ENCODE data around the gene KCTD3. TPM values are rescaled to one million over a fixed set of nuclear protein-coding genes. Genes with fewer than 3 reads are reported as not detected.

The KCTD3 gene
- total and polyA plus RNA-seq, 11 donors, result 11.1 to 22.5 (median 15.4) TPM

DNA sequence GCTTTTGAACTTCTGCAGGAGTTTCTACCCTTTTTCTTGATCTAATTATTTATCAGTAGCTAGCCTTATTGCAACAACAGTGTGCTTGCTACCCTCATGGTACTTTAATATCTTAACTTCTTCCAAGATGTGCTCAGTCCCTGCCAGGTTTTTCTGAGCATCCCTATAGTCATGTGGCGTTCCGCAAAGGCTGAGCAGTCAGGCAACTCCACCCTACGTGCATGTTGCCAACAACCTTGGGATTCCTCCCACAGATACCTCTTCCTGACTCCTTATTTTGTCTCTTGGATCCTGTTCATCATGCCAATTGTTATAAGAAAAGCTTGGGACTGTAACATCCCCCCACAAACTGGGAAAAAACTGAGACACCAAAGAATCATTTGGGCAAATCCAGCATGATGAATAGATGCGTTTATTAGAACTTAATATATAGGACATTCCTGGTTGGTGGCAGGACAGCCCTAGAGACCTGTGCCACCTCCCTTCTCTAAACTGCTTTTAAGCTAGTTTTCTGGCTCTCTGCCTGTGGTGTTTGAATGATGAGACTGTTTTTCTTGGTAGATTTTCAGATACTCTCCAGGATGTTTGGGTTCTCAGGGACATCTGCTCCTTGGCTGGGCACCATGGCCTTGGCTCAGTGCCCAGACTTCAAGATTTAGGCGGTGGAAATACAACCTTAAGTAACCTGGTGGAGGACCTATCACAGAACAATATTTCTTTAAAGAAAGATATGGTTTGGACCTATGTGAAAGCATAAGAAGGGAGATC lies 27.1 kb upstream of the KCTD3 start:
- no peak overlapping the region for H3K27ac ChIP-seq
- no peaks in the 10 kb centered on the region for H3K36me3 ChIP-seq
- no peak overlapping the region for H3K4me3 ChIP-seq
- 39 to 52% (median 46%) methylated on average over 5 of the region's 5 CpGs for WGBS, 4 donors
- H3K27me3 ChIP-seq, result no peaks in the 10 kb centered on the region
- no peak for DNase-seq
- peaks cover 0 to 17% (median 5%) of the 10 kb centered on the region in 12 donors for H3K9me3 ChIP-seq
- peaks cover 0 to 4% (median 0%) of the 10 kb centered on the region in 12 donors for H3K4me1 ChIP-seq
- TF ChIP-seq POLR2A (IDR thresholded peaks at IDR 0.05), result no peak
- TF ChIP-seq, protein P1, sequence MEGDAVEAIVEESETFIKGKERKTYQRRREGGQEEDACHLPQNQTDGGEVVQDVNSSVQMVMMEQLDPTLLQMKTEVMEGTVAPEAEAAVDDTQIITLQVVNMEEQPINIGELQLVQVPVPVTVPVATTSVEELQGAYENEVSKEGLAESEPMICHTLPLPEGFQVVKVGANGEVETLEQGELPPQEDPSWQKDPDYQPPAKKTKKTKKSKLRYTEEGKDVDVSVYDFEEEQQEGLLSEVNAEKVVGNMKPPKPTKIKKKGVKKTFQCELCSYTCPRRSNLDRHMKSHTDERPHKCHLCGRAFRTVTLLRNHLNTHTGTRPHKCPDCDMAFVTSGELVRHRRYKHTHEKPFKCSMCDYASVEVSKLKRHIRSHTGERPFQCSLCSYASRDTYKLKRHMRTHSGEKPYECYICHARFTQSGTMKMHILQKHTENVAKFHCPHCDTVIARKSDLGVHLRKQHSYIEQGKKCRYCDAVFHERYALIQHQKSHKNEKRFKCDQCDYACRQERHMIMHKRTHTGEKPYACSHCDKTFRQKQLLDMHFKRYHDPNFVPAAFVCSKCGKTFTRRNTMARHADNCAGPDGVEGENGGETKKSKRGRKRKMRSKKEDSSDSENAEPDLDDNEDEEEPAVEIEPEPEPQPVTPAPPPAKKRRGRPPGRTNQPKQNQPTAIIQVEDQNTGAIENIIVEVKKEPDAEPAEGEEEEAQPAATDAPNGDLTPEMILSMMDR (IDR thresholded peaks at IDR 0.05), result no peak
- ATAC-seq, result peak in 1 of 4 donors; percentile 29
- intact Hi-C loops (cut with DNase I), result no loop called here

DNA sequence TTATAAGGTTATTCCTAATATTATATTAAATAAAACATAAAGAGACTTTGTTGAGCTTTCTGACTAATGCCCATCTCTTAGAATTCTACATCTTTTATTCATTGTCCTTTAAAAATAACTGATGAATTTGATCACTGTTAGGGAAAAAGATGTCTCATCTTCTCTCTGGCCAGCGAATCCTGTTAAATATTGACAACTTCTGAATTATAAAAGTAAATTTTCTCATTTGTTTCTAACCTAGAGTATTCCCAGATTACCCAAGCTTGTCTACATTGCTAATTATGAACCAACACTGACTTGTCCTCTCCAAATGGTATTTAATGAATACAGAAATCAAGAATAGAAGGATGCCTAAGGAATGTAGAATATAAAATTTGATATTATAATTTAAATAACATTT lies 24.8 kb upstream of the KCTD3 start:
- Histone ChIP-seq H3K4me3 (no peak overlapping the region), H3K9me3 (peaks cover 0 to 17% (median 5%) of the 10 kb centered on the region in 12 donors), H3K27ac (no peak overlapping the region), H3K4me1 (peaks cover 0 to 4% (median 0%) of the 10 kb centered on the region in 12 donors), H3K27me3 (no peaks in the 10 kb centered on the region), H3K36me3 (no peaks in the 10 kb centered on the region)
- ATAC-seq, result no peak
- 69 to 76% (median 73%) methylated on average over 1 of the region's 1 CpG for WGBS, 4 donors
- no peak for DNase-seq
- intact Hi-C loops (cut with DNase I), result no loop called here
- TF ChIP-seq POLR2A (IDR thresholded peaks at IDR 0.05), result no peak
- TF ChIP-seq, protein P1 (IDR thresholded peaks at IDR 0.05), result no peak

DNA sequence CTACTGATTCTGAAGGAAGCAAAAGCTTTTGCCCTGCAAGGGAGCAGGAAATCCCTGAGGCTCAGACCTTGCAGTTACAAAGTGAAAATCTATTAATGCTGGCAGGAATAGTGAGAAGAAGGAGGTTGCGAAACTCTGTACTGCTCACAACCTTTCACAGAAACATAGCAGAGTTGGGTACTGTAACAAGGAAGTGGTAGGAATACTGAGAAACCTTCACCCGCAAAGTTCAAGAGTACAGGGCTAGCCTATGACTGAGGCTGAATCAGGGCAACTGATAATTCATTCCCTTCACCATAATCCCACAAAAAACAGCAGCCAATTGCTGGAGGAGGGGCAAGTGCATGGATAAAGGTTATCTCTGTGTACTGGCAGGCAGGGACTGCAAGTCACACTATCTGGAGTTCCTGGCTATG lies 23.9 kb upstream of the KCTD3 start:
- peaks cover 0 to 4% (median 0%) of the 10 kb centered on the region in 12 donors for H3K4me1 ChIP-seq
- no peaks in the 10 kb centered on the region for H3K27me3 ChIP-seq
- intact Hi-C loops (cut with DNase I), result no loop called here
- DNase-seq (no peak), ATAC-seq (peak in 1 of 4 donors; percentile 29)
- TF ChIP-seq, protein P1 (IDR thresholded peaks at IDR 0.05), result no peak
- TF ChIP-seq POLR2A (IDR thresholded peaks at IDR 0.05), result no peak
- 72 to 79% (median 74%) methylated on average over 2 of the region's 2 CpGs for WGBS, 4 donors
- no peak overlapping the region for H3K4me3 ChIP-seq
- peak overlapping the region in 1 of 12 donors; percentile 35 for H3K27ac ChIP-seq
- no peaks in the 10 kb centered on the region for H3K36me3 ChIP-seq
- peaks cover 0 to 17% (median 5%) of the 10 kb centered on the region in 12 donors for H3K9me3 ChIP-seq

GRCh38 chr1:215543806-215544205 lies 23.3 kb upstream of the KCTD3 start:
- Histone ChIP-seq H3K27me3 (no peaks in the 10 kb centered on the region), H3K27ac (no peak overlapping the region), H3K4me3 (no peak overlapping the region), H3K9me3 (peaks cover 0 to 17% (median 5%) of the 10 kb centered on the region in 12 donors), H3K36me3 (no peaks in the 10 kb centered on the region), H3K4me1 (peaks cover 0 to 4% (median 0%) of the 10 kb centered on the region in 12 donors)
- ATAC-seq (no peak), DNase-seq (no peak)
- TF ChIP-seq, protein P1 (IDR thresholded peaks at IDR 0.05), result no peak
- WGBS, 4 donors, result 92 to 98% (median 95%) methylated on average over 2 of the region's 2 CpGs
- intact Hi-C loops (cut with DNase I), result no loop called here

Measured in heart left ventricle (tissue), 16 donors.